ENCODE measurements around the gene CCDC183. TPM values are rescaled to one million over a fixed set of nuclear protein-coding genes. Genes with fewer than 3 reads are reported as not detected.
A peak's percentile ranks its signal among the peaks of the same experiment; 100 is the strongest.
"Not testable (repeated sequence)": the region's sequence is repeated elsewhere in the genome, so short reads cannot be mapped to it uniquely, and the experiment has no call there.

Gene CCDC183
- polyA plus RNA-seq, 3 donors: 0.54 to 2.1 TPM; not detected in 1

- intact Hi-C loops (cut with micrococcal nuclease): no loop called here
- no peaks in the 10 kb centered on the region for H4K20me1 ChIP-seq (ENCODE audit: insufficient read depth, low read length)
- 79% methylated on average over 24 of the region's 25 CpGs for whole genome bisulfite sequencing (ENCODE audit: insufficient coverage)
- Mint-ChIP-seq H3K36me3 (peaks cover 0 to 4% of the 10 kb centered on the region in 2 donors), H3K4me3 (no peak overlapping the region), H3K27me3 (ENCODE audit: low read depth in 3 of 3) (peaks cover 0 to 13% (median 12%) of the 10 kb centered on the region in 3 donors), H3K27ac (no peak overlapping the region), H3K9me3 (peaks cover 9 to 17% (median 14%) of the 10 kb centered on the region in 7 donors), H3K4me1 (peaks cover 5% of the 10 kb centered on the region)
- no peak overlapping the region for H3K4me3 ChIP-seq (replicated peaks in 1 of 3; ENCODE audit: low read depth in 2 of 3, low read length in 3 of 3)
- H3K4me1 ChIP-seq (ENCODE audit: control insufficient read depth in 1 of 2, insufficient read depth in 2 of 2, low read length in 2 of 2): no peaks in the 10 kb centered on the region
- H3K79me2 ChIP-seq (ENCODE audit: insufficient read depth, low read length): no peaks in the 10 kb centered on the region
- no peak overlapping the region for H3K4me2 ChIP-seq (replicated peaks; ENCODE audit: extremely low read depth, low read length, poor library complexity, severe bottlenecking)
- H3K27ac ChIP-seq (ENCODE audit: low read depth in 1 of 2, low read length in 2 of 2): no peak overlapping the region
- no peak overlapping the region for H2AFZ ChIP-seq (ENCODE audit: insufficient read depth, low read depth, low read length, poor library complexity, severe bottlenecking)
- H3K27me3 ChIP-seq (ENCODE audit: control insufficient read depth in 2 of 2, insufficient read depth in 2 of 2, low read length in 2 of 2): no peaks in the 10 kb centered on the region
- no peak for DNase-seq
- no peaks in the 10 kb centered on the region for H3K36me3 ChIP-seq (replicated peaks in 1 of 2; ENCODE audit: control insufficient read depth in 1 of 2, insufficient read depth in 2 of 2, low read length in 2 of 2)
- H3K9me3 ChIP-seq (replicated peaks in 1 of 2; ENCODE audit: control insufficient read depth in 1 of 2, insufficient read depth in 1 of 2, low read length in 2 of 2): peaks cover 9 to 12% of the 10 kb centered on the region in 2 donors
- TF ChIP-seq CTCF (IDR thresholded peaks at IDR 0.05): no peak
- no peak overlapping the region for H3K9ac ChIP-seq (ENCODE audit: insufficient read depth, low read length, poor library complexity, severe bottlenecking)
Observed at GRCh38 chr9:136760424-136760823, 35.7 kb upstream of the CCDC183 start.

GRCh38 chr9:136760834-136761544 lies 35.1 kb upstream of the CCDC183 start:
- H3K36me3 ChIP-seq (replicated peaks in 1 of 2; ENCODE audit: control insufficient read depth in 1 of 2, insufficient read depth in 2 of 2, low read length in 2 of 2); H3K79me2 ChIP-seq (ENCODE audit: insufficient read depth, low read length); H2AFZ ChIP-seq (ENCODE audit: insufficient read depth, low read depth, low read length, poor library complexity, severe bottlenecking); H3K36me3 Mint-ChIP-seq; H3K27ac ChIP-seq (ENCODE audit: low read depth in 1 of 2, low read length in 2 of 2); H3K4me3 Mint-ChIP-seq; intact Hi-C loops (cut with micrococcal nuclease); H3K4me1 Mint-ChIP-seq; H3K9me3 ChIP-seq (replicated peaks in 1 of 2; ENCODE audit: control insufficient read depth in 1 of 2, insufficient read depth in 1 of 2, low read length in 2 of 2); H4K20me1 ChIP-seq (ENCODE audit: insufficient read depth, low read length); H3K4me1 ChIP-seq (ENCODE audit: control insufficient read depth in 1 of 2, insufficient read depth in 2 of 2, low read length in 2 of 2); H3K4me2 ChIP-seq (replicated peaks; ENCODE audit: extremely low read depth, low read length, poor library complexity, severe bottlenecking); H3K4me3 ChIP-seq (replicated peaks in 1 of 3; ENCODE audit: low read depth in 2 of 3, low read length in 3 of 3); H3K9ac ChIP-seq (ENCODE audit: insufficient read depth, low read length, poor library complexity, severe bottlenecking); H3K27me3 ChIP-seq (ENCODE audit: control insufficient read depth in 2 of 2, insufficient read depth in 2 of 2, low read length in 2 of 2): not testable (repeated sequence)
- peaks cover 2 to 13% (median 11%) of the 10 kb centered on the region in 3 donors for H3K27me3 Mint-ChIP-seq (ENCODE audit: low read depth in 3 of 3)
- 53% methylated on average over 20 of the region's 22 CpGs for WGBS (ENCODE audit: insufficient coverage)
- DNase-seq: peak in 1 of 3 donors; percentile 6
- TF ChIP-seq CTCF (IDR thresholded peaks at IDR 0.05): peak; percentile 58
- peaks cover 3 to 11% (median 9%) of the 10 kb centered on the region in 7 donors for H3K9me3 Mint-ChIP-seq
- H3K27ac Mint-ChIP-seq: peak overlapping the region in 1 of 7 donors; percentile 3
